GM10847 (cell line): ENCODE results near the gene R3HCC1L.

Experiments used
- POLR2A ChIP-seq: IDR thresholded peaks from 2 replicates; pipeline ENCODE4 v1.6.1; 2011; ENCODE audit not compliant: insufficient read length; ENCODE audit errors: extremely low read depth

Gene R3HCC1L

DNA sequence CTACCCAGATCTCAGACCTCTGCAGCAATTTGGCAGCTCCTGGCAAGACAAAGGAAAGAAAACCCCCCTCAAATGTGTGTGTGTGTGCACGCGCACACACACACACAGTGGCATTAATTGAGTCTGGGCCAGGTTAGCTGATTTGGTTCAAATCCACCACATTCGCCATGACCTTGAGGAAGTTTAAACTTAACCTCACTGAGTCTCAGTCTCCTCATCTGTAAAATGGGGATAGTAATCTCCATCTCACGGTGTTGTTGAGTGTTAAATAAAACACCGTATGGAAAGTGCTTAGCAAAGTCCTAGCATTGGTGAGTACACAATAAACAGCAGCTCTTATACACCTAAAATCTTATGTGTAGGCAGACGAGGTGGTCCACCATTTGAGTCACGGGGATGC lies 128.6 kb downstream of the R3HCC1L start:
- no peak for TF ChIP-seq POLR2A

DNA sequence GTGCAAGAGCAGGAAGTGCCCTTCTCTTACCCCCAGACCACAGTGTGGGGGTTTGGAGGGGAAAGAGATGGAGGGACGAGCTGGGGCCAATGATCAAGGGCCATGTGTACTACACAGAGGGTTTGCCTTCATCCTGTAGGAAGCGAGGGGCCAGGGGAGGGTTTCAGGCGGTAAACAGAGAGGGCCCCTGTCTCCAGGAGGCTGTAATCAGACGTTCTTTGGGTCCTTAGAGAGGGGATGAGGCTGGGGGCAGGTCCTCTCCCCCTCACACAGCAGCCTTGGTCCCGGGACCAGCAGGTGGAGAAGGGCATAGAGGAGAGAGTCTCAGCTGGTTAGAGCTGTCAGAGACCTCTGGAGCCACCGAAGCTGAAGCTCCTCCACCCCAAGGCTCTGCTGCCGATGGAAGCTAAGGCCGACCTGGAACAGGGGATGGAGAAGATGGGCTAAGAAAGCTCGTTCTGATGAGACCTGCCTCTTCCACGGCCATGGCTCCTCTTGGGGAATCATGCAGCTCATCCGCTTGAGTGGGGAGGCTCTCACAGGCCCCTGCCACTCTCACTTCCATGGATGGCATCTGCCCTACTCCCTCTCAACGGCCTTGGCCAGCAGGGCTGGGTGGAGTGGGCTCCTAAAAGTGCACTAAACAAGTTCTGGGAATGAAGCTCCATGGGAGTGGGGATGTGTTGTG lies 130.1 kb downstream of the R3HCC1L start:
- TF ChIP-seq POLR2A = no peak

GRCh38 chr10:98265403-98266378 lies 131.2 kb downstream of the R3HCC1L start:
- no peak for TF ChIP-seq POLR2A

- no peak for TF ChIP-seq POLR2A
These were observed 132.2 kb downstream of the R3HCC1L start for GRCh38 chr10:98266647-98267046.

DNA sequence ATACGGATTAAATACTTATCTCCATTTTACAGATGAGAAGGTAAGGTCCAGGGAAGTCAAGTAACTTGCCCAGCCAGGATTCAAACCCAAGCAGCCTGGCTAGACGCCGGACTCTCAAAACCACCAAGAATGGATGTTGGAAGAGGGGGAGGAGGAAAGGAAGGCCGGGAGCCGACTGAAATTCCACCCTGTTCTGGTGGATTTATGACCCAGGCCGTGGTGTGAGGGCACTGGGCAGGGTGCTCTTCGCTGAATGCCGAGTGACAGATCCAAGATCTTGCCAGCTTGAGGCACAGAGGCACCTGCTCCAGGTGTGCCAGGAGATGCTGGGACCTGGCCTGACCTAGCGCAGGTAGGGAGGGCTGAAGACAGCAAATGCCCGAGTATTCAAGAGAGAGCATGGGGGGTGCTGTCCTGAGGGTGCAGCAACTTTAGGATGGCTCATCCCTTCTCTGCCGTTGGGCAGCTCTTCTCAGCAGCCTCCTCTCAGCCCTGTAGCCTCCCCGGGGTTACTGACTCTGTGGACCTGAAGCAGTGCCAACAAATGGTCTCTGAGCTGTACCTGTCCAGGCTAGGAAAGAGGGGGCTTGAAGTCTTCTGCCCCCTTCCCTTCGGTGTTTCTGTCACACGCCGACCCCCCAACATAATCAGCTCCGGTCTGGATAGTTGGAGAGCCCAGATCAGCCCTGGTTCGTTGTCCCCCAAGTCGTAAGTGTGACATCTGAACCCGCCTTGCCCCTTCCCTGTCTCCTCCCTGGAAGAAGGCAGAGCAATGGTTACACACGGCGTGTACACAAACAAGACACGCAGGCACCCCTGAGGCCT lies 132.8 kb downstream of the R3HCC1L start:
- no peak for TF ChIP-seq POLR2A

- TF ChIP-seq POLR2A = no peak
These were observed 133.6 kb downstream of the R3HCC1L start, which contains the start of gene LOXL4 for GRCh38 chr10:98267894-98268693. TSS of gene LOXL4 (minus strand) at chr10:98268194. CDS start at chr10:98263019, 5,175 bp downstream.

DNA sequence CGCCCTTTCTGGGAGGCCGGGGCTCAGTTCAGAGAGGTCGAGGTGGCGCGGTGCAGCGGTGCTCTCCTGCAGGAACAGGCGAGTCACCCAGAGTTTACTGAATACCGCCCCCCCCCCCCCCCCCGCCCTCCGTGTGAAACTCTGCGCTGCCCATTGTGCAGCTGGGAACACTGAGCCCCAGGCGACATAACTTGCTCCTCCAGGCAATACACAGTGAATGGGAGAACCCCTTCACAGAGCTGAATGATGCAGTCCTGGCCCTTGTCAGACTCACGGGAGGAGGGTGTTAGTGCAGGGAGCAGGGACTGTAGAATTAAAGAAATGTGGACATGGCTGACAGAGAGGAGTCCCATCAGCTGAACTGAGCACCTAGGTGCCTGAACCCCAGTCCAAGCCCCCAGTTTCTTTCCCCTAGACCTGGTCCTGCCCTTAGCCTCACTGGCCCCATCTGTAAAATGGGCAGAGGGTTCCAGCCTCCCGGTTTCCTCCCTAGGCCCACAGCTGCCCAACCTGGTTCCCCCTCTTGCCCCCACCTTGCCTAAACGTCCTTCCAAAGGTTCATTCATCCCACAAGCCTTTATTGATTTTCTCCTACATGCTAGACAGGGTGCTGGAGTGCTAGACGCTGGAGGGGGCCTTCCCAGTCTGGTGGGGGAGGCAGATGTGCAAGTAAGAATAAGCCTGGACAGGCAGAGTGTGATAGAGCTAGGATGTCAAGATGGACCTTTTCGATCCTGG lies 134.4 kb downstream of the R3HCC1L start:
- TF ChIP-seq POLR2A = no peak

GRCh38 chr10:98269435-98269912 lies 135.0 kb downstream of the R3HCC1L start:
- no peak for TF ChIP-seq POLR2A

DNA sequence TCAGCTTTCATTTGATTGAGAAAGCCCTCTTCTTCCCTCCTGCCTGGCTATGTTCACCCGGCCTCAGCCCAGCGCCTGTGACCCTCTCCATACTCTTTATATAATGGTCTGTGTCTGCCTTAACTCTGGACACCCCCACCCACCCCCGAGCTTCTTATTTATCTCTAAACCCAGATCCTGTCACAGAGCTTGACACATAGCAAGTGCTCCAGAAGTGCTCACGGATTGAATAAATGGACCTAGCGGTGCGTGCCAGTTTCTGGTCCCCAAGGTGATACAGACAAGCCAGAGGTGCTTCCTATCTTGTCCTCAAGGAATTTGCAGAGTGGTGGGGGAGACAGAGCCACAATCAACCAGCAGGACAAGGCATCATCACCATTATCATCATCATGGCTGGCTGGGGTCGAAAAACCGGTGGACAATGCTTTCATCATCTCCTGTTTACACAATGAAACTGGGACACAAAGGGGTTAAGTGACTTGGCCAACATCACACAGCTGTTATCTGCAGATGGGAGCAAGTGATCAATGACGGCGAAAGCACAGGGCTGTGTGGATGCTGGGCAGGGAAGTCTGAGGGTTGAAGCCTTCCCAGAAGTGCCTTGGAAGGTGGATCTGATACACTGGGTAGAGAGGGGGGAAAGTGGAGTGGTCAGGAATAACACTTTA lies 135.8 kb downstream of the R3HCC1L start:
- no peak for TF ChIP-seq POLR2A

GRCh38 chr10:98270786-98271185 lies 136.3 kb downstream of the R3HCC1L start:
- TF ChIP-seq POLR2A = no peak

- TF ChIP-seq POLR2A = no peak
These were observed 137.8 kb downstream of the R3HCC1L start for GRCh38 chr10:98272245-98272644.

GRCh38 chr10:98272656-98273055 lies 138.2 kb downstream of the R3HCC1L start:
- TF ChIP-seq POLR2A = no peak
